Stimulated activated CD8-positive, alpha-beta memory T cell treated with anti-CD3 and anti-CD28 coated beads, Interleukin-12 subunit alpha, Interleukin-12 subunit beta, amount 100 ng/mL, for 24 hours (primary cell): Measurements from ENCODE around the gene RMDN2.
"Not testable (repeated sequence)": the region's sequence is repeated elsewhere in the genome, so short reads cannot be mapped to it uniquely, and the experiment has no call there.

Experiments
- DNase-seq: peaks from one replicate; pipeline ENCODE4 v3.0.0-alpha.2; 2020; ENCODE audit errors: extremely low read depth

RMDN2 gene

DNA sequence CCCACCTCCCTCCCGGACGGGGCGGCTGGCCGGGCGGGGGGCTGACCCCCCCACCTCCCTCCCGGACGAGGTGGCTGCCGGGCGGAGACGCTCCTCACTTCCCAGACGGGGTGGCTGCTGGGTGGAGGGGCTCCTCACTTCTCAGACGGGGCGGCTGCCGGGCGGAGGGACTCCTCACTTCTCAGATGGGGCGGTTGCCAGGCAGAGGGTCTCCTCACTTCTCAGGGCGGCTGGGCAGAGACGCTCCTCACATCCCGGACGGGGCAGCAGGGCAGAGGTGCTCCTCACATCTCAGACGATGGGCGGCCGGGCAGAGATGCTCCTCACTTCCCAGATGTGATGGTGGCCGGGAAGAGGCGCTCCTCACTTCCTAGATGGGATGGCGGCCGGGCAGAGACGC, 7.8 kb downstream of the RMDN2 start:
- DNase-seq = not testable (repeated sequence)

- DNase-seq = no peak
Measured at GRCh38 chr2:37934591-37935513, 9.8 kb downstream of the RMDN2 start.

GRCh38 chr2:37937568-37937967, 12.5 kb downstream of the RMDN2 start:
- not testable (repeated sequence) for DNase-seq

- not testable (repeated sequence) for DNase-seq
Measured at GRCh38 chr2:37941267-37941666, 16.2 kb downstream of the RMDN2 start.

- DNase-seq = no peak
Measured at GRCh38 chr2:37944268-37944667, 19.2 kb downstream of the RMDN2 start.

- DNase-seq = no peak
Measured at GRCh38 chr2:37947306-37947705, 22.2 kb downstream of the RMDN2 start.

- DNase-seq = not testable (repeated sequence)
Measured at GRCh38 chr2:37962018-37962739, 37.1 kb downstream of the RMDN2 start.

GRCh38 chr2:37962740-37963121, 37.6 kb downstream of the RMDN2 start:
- not testable (repeated sequence) for DNase-seq

DNA sequence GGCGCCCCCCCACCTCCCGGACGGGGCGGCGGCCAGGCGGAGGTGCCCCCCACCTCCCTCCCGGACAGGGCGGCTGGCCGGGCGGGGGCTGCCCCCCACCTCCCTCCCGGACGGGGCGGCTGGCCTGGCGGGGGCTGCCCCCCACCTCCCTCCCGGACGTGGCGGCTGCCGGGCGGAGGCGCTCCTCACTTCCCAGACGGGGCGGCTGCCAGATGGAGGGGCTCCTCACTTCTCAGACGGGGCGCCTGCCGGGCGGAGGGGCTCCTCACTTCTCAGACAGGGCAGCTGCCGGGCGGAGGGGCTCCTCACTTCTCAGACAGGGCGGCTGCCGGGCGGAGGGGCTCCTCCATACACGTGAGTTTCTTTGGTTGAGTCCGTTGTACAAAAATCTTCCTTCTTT, 38.8 kb downstream of the RMDN2 start:
- not testable (repeated sequence) for DNase-seq

GRCh38 chr2:37966326-37966725, 41.2 kb downstream of the RMDN2 start:
- no peak for DNase-seq

GRCh38 chr2:37969731-37970130, 44.6 kb downstream of the RMDN2 start:
- DNase-seq = no peak

DNA sequence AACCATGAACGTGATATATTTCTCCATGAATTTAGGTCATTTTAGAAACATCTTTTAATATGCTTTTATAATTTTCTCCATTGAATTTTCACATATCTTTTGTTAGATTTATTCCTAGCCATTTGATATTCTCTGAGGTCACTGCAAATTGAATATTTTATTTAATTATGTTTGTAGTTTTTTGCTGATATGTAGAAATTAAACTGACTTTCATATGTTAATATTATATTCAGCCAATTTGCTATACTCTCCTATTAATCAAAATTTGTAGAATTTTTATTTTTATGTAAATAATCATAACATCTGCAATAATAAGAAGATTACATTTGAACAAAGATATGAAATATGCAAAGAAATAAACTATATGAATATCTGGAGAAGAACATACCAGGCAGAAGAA, 46.9 kb downstream of the RMDN2 start:
- no peak for DNase-seq

- no peak for DNase-seq
Measured at GRCh38 chr2:37973615-37974353, 48.7 kb downstream of the RMDN2 start.

DNA sequence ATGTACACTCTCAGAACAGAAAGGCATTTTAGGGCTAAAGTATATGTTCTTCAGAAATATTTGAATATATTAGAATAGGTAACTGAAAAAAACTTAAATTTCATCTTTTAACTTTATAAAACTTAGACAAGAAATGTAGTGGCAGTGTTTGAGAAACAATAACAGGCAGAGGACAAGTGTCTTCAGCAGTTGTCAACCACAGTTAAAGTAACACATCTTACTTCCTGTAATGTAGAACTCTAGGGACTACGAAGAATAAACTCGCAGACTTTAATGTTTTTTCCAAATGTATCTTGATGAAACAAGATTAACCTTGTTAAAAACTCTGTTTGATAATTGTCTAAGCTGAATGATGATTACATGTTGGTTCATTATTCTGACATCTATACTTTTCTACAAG, 50.7 kb downstream of the RMDN2 start:
- no peak for DNase-seq

DNA sequence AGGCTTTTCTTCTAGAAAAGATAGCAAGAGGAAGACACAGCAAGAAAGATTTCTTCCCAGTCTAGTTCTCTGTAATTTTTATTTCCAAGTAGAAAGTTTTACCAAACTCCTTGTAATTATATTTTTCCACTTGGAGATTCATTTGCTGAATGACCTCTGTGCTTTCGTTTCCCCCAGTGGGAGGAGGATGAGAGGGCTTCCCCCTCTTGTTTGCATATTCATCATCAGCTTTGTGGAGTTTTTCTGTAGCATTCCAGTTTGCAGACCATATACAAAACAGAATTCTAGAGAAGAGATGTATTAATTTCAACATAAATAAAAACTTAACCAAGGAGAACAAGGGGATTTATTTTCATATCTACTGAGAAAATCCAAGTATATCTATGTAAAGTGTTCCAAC, 51.3 kb downstream of the RMDN2 start:
- DNase-seq = no peak

DNA sequence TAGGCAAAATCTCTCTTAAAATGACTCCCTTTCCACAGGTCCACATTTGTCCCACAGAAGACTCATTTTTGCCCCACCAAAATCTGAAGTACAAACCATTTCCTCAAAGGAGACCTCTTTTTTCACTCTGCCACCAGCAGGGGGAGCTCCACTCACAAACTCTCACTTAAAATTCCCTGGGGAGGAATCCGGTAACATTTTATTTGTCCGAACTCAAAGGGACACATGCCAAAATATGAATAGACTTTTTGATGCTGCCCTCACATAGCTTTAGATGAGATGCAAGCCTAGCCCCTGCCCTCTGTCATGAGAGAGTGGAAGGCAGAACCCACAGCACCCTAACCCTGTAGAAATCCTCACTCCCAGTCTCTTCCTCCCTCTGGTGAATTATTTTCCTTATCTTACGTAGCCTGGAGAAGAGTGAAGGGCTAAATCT, 57.1 kb downstream of the RMDN2 start:
- peak; percentile 11 for DNase-seq

- DNase-seq = no peak
Measured at GRCh38 chr2:37982847-37983246, 57.8 kb downstream of the RMDN2 start.

DNA sequence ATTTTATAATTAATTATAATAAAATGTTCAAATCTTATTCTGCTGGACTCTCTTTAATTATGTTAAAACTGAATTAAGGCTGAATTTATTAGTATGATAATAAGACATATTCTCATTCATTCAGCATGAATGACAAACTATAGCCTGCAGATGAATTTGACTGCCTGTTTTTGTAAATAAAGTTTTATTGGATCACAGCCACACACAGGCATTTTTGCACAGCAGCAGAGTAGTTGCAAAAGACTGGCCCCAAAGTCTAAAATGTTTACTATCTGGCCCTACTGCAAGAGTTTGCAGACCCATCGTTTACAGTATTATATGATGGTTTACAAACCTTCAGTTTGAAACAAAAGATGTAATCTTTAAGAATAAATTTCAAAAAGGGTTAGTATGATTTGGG, 58.6 kb downstream of the RMDN2 start:
- DNase-seq = no peak

DNA sequence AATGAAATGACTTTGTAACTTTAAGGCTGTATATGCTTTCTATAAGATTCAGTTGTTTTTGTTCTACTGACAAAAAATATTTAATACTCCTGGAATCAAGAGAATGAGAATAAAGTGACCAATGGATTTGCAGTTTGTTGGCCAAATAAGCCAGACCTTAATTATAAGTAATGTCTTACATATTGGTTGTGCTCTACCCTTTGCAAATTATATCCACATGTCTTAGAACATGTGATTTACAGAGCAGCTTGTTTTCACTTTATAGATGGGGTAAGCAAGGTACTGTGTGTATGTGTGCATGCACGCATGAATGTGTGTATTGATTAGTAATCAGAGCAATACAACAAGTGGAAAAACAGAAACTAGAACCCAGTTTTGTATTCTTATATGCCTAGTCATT, 59.1 kb downstream of the RMDN2 start:
- no peak for DNase-seq

GRCh38 chr2:37984589-37984988, 59.5 kb downstream of the RMDN2 start:
- DNase-seq = no peak

GRCh38 chr2:37985333-37985732, 60.2 kb downstream of the RMDN2 start:
- no peak for DNase-seq

DNA sequence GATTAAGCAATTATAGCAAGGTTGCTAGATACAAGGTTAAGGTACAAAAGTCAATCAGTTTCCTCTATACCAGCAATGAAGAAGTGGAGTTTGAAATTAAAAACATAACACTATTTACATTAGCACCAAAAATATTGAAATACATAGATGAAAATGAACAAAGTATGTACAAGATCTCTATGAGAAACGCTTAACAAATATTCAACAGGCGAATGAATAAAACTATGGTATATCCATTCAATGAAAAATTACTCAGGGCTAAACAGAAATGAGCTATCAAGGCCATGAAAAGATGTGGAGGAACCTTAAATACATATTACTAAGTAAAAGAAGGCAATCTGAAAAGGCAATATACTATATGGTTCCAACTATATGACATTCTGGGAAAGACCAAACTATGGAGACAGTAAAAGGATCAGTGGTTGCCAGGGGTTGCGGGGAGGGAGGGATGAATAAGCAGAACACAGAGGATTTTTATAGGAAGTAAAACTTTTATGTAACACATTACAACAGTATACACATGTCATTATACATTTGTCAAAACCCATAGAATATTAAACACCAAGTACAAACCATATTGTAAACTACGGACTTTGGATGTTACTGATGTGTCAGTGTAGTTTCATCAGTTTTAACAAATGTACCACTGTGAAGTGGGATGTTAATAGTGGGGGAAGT, 62.1 kb downstream of the RMDN2 start:
- no peak for DNase-seq
